SK-N-SH (cell line): Measurements from ENCODE around the gene TPCN2. TPM values are rescaled to one million over a fixed set of nuclear protein-coding genes. Genes with fewer than 3 reads are reported as not detected.

ENCODE experiments used
- CTCF ChIA-PET: fragments of 300-600, 350-600 bp; formaldehyde crosslinking; extraction: SDS; loops from one replicate; lab custom pipeline; 2021; lab: Yijun Ruan, JAX
- POLR2A ChIA-PET: fragments of 350-600 bp; sonication (Branson Sonifier 250); formaldehyde crosslinking; extraction: SDS; loops from one replicate; lab custom pipeline; 2020; ENCODE audit warnings: antibody characterized with exemption, inconsistent platforms; lab: Yijun Ruan, JAX
- DNase-seq: peaks from one replicate; pipeline ENCODE4 v3.0.0; 2012
- H2AFZ ChIP-seq: fragments of 200-600 bp; sonication (generic); 2 replicates; pipeline ENCODE4 v1.8.1; 2016; ENCODE audit warnings: antibody characterized with exemption, mild to moderate bottlenecking, low read depth
- H3F3A ChIP-seq: fragments of 200-600 bp; sonication (generic); replicated peaks from 2 replicates; pipeline ENCODE3; 2016; ENCODE audit warnings: antibody characterized with exemption, mild to moderate bottlenecking; ENCODE audit not compliant: insufficient read depth
- H3K27ac ChIP-seq, 2 experiments: fragments of 200-500 bp in 1 of 2; fragments of 200-600 bp in 1 of 2; sonication (Bioruptor generic) in 1 of 2; sonication (generic), shearing (Covaris generic) in 1 of 2; 2 replicates each; pipeline versions ENCODE4 v1.5.1 to v1.6.1; 2014 to 2016; ENCODE audit warnings: low read depth in 2 of 2, inconsistent platforms in 1 of 2, low read length in 1 of 2, mild to moderate bottlenecking in 1 of 2, mixed read lengths in 1 of 2
- H3K27me3 ChIP-seq: fragments of 200-600 bp; sonication (generic), shearing (Covaris generic); 2 replicates; pipeline ENCODE4 v1.6.1; 2016; ENCODE audit warnings: mixed run types; ENCODE audit not compliant: insufficient read depth
- H3K36me3 ChIP-seq, 2 experiments: fragments of 200-500 bp in 1 of 2; fragments of 200-600 bp in 1 of 2; sonication (Bioruptor generic) in 1 of 2; sonication (generic) in 1 of 2; replicated peaks in 1 of 2; 2 replicates each; pipeline versions ENCODE3 to v1.5.1; 2014 to 2016; ENCODE audit warnings: low read length in 1 of 2, mild to moderate bottlenecking in 1 of 2; ENCODE audit not compliant: insufficient read depth in 2 of 2, control insufficient read depth in 1 of 2
- H3K4me1 ChIP-seq, 2 experiments: fragments of 200-500 bp in 1 of 2; fragments of 200-600 bp in 1 of 2; sonication (Bioruptor generic) in 1 of 2; sonication (generic), shearing (Covaris generic) in 1 of 2; 2 replicates each; pipeline versions ENCODE4 v1.5.1 to v1.6.1; 2014 to 2016; ENCODE audit warnings: low read depth in 1 of 2, low read length in 1 of 2, mixed run types in 1 of 2; ENCODE audit not compliant: insufficient read depth in 2 of 2, control insufficient read depth in 1 of 2
- H3K4me2 ChIP-seq: fragments of 200-600 bp; sonication (generic), shearing (Covaris generic); 2 replicates; pipeline ENCODE4 v1.6.1; 2017; ENCODE audit warnings: mixed run types
- H3K4me3 ChIP-seq, 2 experiments: fragments of 200-500 bp in 1 of 2; fragments of 200-600 bp in 1 of 2; sonication (Bioruptor generic) in 1 of 2; sonication (generic), shearing (Covaris generic) in 1 of 2; 2 replicates each; pipeline versions ENCODE4 v1.5.1 to v1.8.1; 2014 to 2016; ENCODE audit warnings: low read depth in 2 of 2, inconsistent platforms in 1 of 2, low read length in 1 of 2, mild to moderate bottlenecking in 1 of 2, mixed read lengths in 1 of 2, moderate library complexity in 1 of 2
- H3K79me2 ChIP-seq: fragments of 200-600 bp; sonication (generic); 2 replicates; pipeline ENCODE4 v1.8.1; 2017; ENCODE audit warnings: mild to moderate bottlenecking; ENCODE audit not compliant: insufficient read depth
- H3K9ac ChIP-seq: fragments of 200-600 bp; sonication (generic); 2 replicates; pipeline ENCODE4 v1.6.1; 2017; ENCODE audit warnings: mixed run types
- H3K9me2 ChIP-seq: fragments of 200-600 bp; sonication (generic); 2 replicates; pipeline ENCODE4 v1.6.1; 2017; ENCODE audit warnings: mixed run types
- H3K9me3 ChIP-seq: fragments of 200-600 bp; sonication (generic); 2 replicates; pipeline ENCODE4 v1.6.1; 2017; ENCODE audit warnings: mixed run types, mild to moderate bottlenecking, moderate library complexity
- H4K20me1 ChIP-seq: fragments of 200-600 bp; sonication (generic); 2 replicates; pipeline ENCODE4 v1.6.1; 2017; ENCODE audit warnings: mild to moderate bottlenecking, mixed run types; ENCODE audit not compliant: insufficient read depth
- CHD2 ChIP-seq: fragments of 150-350 bp; IDR thresholded peaks from 2 replicates; pipeline ENCODE4 v1.6.1; 2018; ENCODE audit warnings: low read length; ENCODE audit not compliant: partially characterized antibody
- MEF2A ChIP-seq: IDR thresholded peaks from 2 replicates; pipeline ENCODE4 v1.4.0; 2012; ENCODE audit warnings: low read depth, borderline replicate concordance
- NRF1 ChIP-seq: IDR thresholded peaks from 2 replicates; pipeline ENCODE4 v1.6.1; 2012; ENCODE audit warnings: low read depth, mild to moderate bottlenecking, low read length
- POLR2AphosphoS5 ChIP-seq: IDR thresholded peaks from 2 replicates; pipeline ENCODE4 v1.6.1; 2012; ENCODE audit warnings: low read depth, low read length
- RCOR1 ChIP-seq: fragments of 150-350 bp; IDR thresholded peaks from 2 replicates; pipeline ENCODE4 v1.6.1; 2017; ENCODE audit warnings: antibody characterized with exemption, low read length
- SMC3 ChIP-seq: IDR thresholded peaks from 2 replicates; pipeline ENCODE4 v1.6.1; 2012; ENCODE audit warnings: low read depth, low read length, improper control_type of control experiment
- TCF12 ChIP-seq: IDR thresholded peaks from 2 replicates; pipeline ENCODE4 v1.4.0; 2012
- WGBS: methylation state at CpG from one replicate; pipeline ENCODE4 v1.1.6; 2017; ENCODE audit warnings: low lambda C conversion rate; 5-methylcytosine and 5-hydroxymethylcytosine counted together
- polyA plus RNA-seq, 3 experiments: library from polyadenylated mRNA; depleted of rRNA; stranded (reverse); fragments of >200 nt; gene quantifications; 2 replicates each; pipeline ENCODE4 v1.2.3, GENCODE V29; 2012
- TF ChIP-seq, protein P1 (sequence below): fragments of 150-350 bp; IDR thresholded peaks from 2 replicates; pipeline ENCODE4 v1.6.1; 2017; ENCODE audit warnings: antibody characterized with exemption, low read length, low read depth, borderline replicate concordance
- TF ChIP-seq, protein P2 (sequence below): IDR thresholded peaks from 2 replicates; pipeline ENCODE4; 2012
- TF ChIP-seq, protein P3 (sequence below): IDR thresholded peaks from 2 replicates; pipeline ENCODE4 v1.4.0; 2012; ENCODE audit warnings: low read depth, borderline replicate concordance

Gene TPCN2
- polyA plus RNA-seq, 1 of the 3 experiments (the other 2 are of a cell fraction): 8.7 TPM

DNA sequence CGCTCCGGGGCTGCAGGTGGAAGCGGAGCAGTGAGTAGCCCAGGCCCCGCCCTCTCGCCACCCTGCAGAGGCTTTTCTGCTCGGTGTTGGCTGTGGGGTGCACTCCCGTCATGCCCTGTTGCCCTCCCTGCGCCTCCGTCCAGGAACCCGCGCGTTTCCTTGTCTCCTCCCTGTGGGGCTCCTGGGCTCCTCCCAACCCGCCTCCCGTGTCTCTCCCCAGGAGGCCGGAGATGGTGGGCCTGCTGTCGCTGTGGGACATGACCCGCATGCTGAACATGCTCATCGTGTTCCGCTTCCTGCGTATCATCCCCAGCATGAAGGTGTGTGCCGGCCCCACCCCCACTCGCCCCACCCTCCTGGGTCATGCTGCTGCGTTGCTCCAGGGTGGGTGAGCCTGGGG, 32.4 kb downstream of the TPCN2 start:
- no peaks in the 10 kb centered on the region for H3K9me2 ChIP-seq
- H3K27ac ChIP-seq: no peak overlapping the region
- H3K79me2 ChIP-seq: no peaks in the 10 kb centered on the region
- peaks cover 0 to 20% of the 10 kb centered on the region in 2 experiments for H3K36me3 ChIP-seq
- H2AFZ ChIP-seq: no peak overlapping the region
- no peak overlapping the region for H3K4me2 ChIP-seq
- peaks cover 0 to 8% of the 10 kb centered on the region in 2 experiments; a peak in 1 of 4 replicates for H3K4me1 ChIP-seq
- TF ChIP-seq TCF12: no peak
- TF ChIP-seq, protein P1, sequence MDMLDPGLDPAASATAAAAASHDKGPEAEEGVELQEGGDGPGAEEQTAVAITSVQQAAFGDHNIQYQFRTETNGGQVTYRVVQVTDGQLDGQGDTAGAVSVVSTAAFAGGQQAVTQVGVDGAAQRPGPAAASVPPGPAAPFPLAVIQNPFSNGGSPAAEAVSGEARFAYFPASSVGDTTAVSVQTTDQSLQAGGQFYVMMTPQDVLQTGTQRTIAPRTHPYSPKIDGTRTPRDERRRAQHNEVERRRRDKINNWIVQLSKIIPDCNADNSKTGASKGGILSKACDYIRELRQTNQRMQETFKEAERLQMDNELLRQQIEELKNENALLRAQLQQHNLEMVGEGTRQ: no peak
- no peak for TF ChIP-seq SMC3
- TF ChIP-seq CHD2: no peak
- TF ChIP-seq MEF2A: no peak
- no peak for TF ChIP-seq NRF1
- no peak overlapping the region for H3K4me3 ChIP-seq
- H3K9ac ChIP-seq: no peak overlapping the region
- ChIA-PET CTCF (no interaction called here), POLR2A (no interaction called here)
- no peak for DNase-seq
- H3K9me3 ChIP-seq: no peaks in the 10 kb centered on the region
- H3K27me3 ChIP-seq: no peaks in the 10 kb centered on the region
- H4K20me1 ChIP-seq: no peaks in the 10 kb centered on the region
- 96% methylated on average over 15 of the region's 23 CpGs for WGBS
- H3F3A ChIP-seq: no peaks in the 10 kb centered on the region

DNA sequence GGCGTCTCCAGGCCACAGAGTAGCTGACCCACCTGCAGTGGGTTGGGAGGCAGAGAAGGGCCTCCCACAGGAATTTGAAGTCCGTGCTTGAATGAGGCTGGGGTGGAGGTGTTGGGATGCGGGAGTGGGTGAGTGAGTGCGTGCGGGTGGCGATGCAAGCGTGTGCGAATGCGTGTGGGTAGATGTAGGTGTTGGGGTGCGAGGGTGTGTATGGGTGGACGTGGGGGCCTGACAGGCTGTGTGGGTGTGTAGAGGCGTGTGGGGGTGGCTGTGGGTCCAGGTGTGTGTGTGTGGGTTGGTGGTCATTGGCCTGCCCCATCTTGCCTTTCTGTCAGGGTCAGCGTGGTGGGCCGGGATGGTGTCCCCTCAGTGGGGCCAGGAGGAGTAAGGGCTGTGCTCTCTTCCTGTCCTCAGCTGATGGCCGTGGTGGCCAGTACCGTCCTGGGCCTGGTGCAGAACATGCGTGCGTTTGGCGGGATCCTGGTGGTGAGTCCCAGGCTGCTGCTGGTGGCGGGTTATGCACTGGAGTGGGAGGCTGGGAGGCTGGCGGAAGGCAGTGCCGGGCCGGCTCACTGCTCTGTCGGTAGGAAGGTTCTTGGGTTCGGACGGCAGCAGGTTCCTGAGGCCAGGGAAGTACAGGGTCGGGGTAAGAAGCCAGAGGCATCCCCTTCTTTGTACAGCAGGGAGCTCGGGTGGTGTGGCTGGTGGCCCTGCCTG, 35.0 kb downstream of the TPCN2 start:
- CTCF ChIA-PET: no interaction called here
- 92% methylated on average over 24 of the region's 28 CpGs for WGBS
- H3K27ac ChIP-seq: no peak overlapping the region

More for the DNA sequence above, 35.0 kb downstream of the TPCN2 start:
- TF ChIP-seq POLR2AphosphoS5 (no peak), RCOR1 (no peak)
- TF ChIP-seq, protein P2, sequence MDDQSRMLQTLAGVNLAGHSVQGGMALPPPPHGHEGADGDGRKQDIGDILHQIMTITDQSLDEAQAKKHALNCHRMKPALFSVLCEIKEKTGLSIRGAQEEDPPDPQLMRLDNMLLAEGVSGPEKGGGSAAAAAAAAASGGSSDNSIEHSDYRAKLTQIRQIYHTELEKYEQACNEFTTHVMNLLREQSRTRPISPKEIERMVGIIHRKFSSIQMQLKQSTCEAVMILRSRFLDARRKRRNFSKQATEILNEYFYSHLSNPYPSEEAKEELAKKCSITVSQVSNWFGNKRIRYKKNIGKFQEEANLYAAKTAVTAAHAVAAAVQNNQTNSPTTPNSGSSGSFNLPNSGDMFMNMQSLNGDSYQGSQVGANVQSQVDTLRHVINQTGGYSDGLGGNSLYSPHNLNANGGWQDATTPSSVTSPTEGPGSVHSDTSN: no peak
- TF ChIP-seq, protein P3, sequence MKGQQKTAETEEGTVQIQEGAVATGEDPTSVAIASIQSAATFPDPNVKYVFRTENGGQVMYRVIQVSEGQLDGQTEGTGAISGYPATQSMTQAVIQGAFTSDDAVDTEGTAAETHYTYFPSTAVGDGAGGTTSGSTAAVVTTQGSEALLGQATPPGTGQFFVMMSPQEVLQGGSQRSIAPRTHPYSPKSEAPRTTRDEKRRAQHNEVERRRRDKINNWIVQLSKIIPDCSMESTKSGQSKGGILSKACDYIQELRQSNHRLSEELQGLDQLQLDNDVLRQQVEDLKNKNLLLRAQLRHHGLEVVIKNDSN: no peak
- TF ChIP-seq, all 33 proteins: peak for 0
- H4K20me1 ChIP-seq: 0 out of 2 replicates have a peak, but pooled peaks cover 3% of the 10 kb centered on the region
- H3K79me2 ChIP-seq: no peaks in the 10 kb centered on the region
- DNase-seq: no peak
- no peak overlapping the region for H3K4me3 ChIP-seq
- H3K9ac ChIP-seq: no peak overlapping the region
- H3K9me3 ChIP-seq: no peaks in the 10 kb centered on the region
- H3K4me2 ChIP-seq: no peak overlapping the region
- no peaks in the 10 kb centered on the region for H3K27me3 ChIP-seq
- peaks cover 0 to 11% of the 10 kb centered on the region in 2 experiments; a peak in 3 of 4 replicates for H3K4me1 ChIP-seq
- no peak overlapping the region for H2AFZ ChIP-seq
- peaks cover 0 to 23% of the 10 kb centered on the region in 2 experiments for H3K36me3 ChIP-seq
- POLR2A ChIA-PET: no interaction called here
- H3F3A ChIP-seq: no peaks in the 10 kb centered on the region
- no peaks in the 10 kb centered on the region for H3K9me2 ChIP-seq
